GOT3 (cell line): ENCODE data around the gene PRXL2B.
"Not testable (repeated sequence)": the region's sequence is repeated elsewhere in the genome, so short reads cannot be mapped to it uniquely, and the experiment has no call there.

Experiments
- DNase-seq: peaks from one replicate; lab custom pipeline; 2025; ENCODE audit warnings: mixed read lengths; lab: John Stamatoyannopoulos, UW

The PRXL2B gene

DNA sequence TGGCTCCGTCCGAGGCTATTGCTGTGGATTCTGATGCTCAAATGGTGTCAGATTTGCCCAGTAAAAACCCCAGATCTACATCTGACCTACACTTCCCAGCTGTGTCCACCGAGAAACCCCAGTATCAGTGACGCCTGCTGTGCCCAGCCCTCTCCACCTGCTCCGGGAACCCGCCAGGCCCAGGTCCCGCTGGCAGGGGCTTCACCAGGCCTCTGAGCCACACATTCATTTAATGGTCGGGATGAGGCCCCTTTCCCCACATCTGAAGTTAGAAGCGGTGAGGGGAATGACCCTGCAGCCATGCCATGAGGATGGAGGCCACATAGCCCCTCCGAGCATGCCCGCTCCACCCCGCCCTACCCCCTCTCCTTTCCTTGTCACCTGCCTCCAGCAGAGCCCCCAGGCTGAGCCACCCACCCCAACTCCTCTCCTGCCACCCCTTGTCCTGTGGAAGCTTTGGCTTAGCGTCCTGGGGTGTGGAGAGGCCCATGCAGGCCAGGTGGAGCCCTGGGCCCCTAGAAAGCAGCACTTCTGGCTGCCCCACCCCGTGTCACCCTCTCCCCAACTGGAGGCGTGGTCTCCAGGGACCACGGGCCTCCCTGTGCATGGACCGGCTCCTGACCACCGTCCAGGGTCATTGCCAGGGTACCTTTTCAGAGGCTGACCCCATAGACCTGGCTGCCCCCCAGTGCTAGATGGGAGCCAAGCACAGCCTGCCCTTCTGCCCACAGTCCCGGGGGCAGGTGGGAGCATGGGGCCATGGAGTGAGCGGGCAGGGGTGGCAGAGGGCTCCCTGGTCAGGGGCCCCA, 22.4 kb upstream of the PRXL2B start:
- DNase-seq = no peak

DNA sequence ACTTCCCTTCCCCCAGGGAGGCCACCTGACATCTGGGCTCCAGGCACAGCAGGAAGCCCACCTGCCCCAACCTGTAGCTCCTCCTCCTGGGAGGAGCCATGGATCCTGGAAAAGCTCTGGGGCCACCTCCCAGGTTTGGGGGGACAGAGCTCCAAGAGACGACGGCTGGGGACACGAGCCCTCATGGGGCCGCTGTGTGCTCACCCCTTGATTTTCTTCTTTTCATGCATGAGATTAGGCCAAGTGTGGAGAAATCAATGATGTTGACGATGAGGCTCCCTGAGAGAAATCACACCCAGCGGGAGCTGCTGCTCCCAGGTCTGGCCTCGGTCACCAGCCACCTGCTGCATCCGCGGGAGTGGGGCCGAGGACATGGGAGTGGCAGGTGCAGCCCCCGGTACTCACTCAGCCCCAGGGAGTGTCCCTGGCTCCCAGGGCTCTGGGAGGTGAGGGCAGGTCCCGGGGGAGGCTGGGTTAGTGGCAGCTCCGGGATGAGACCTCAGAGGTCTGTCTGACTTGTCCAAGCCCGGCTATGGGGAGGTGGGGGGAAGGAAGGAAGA, 21.7 kb upstream of the PRXL2B start:
- DNase-seq = no peak

DNA sequence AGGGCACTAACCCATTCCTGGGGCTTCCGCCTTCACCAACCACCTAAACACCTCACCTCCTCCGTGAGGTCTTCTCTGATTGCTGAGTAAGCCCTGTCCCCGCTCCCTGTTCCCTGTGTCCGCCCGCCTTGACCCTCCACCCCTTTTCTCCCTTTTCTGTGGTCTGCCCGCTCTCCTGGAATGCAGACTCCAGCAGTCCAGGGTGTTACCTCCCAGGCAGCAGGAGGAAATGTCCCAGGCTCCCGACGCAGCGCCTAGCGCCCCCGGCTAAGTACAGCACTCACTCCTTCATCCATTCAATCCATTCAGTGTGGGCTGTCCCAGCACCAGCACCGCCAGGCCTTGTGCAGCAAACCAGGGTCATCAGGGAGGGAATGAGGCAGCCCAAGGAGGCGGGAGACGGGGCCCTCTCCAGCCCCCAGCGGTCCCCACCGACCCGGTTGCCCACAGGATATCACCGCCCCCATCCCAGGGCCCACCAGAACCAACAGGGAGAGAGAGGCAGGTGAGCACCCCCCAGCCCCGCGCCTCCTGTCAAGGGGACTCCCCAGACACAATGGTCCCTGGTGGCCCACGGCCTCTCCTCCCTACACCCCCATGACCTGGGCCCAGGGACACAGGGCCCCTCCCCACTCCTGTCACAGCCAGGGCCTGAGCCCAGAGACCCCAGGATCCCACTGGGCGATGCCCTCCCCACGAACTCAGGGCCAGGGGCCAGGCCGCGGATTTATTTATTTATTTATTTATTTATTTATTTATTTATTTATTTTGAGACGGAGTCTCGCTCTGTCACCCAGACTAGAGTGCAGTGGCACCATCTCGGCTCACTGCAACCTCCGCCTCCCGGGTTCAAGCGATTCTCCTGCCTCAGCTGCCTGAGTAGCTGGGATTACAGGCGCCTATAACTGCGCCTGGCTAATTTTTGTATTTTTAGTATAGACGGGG, 20.2 kb upstream of the PRXL2B start:
- no peak for DNase-seq

DNA sequence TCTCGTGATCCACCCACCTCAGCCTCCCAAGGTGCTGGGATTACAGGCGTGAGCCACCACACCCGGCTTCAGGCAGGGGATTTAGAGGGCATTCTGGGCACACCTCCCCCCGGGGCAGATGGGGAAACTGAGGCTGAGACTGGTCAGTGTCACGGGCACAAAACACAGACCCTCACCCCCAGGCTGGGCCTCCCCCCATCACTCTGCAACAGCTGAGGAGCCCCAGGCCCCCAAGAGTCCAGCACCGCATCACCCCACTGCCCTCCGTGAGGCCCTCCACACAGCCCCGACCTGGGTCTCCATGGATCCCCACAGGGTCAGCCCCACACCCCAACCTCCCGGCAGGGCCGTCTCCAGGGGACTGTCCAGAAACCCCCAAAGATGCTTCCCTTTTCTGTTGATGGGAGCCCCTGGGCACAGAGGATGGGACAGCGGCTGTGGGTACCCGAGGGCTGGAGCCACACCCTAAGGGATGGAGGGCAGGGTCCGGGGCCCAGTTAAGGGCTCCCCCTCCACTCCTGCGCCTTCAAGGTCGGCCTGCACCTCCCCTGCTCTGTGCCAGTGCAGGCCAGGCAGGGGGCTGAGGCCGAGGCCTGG, 19.4 kb upstream of the PRXL2B start:
- no peak for DNase-seq

DNA sequence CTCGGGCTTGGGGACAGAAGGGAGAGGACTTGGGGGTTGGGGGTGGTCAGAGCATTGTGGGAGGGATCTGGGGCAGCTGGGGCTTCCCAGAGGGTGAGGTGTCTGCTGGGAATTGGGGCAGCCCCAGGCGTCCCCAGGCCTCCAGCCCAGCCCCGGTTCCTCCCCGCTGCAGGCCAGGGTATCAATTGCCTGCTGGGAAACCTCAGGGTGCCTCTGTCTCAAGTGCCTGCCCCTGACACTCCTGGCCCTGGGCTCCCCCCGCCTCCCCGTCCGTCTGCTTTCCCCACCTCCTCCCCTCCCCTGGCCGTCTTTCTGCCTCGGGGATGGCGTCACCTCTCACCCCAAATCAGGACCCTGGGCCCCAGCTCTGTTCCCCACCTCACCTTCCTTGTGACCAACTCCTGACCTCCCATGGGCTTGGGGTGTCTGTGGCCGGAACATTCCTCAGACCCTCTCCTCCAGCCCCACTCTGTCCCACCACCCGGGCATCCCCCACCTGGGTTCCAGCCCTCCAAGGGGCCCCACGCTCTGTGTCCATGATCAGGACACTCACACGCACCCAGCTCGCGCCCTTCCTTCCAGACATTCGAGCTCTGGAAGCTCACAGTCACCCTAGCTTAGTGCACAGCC, 18.3 kb upstream of the PRXL2B start:
- not testable (repeated sequence) for DNase-seq

DNA sequence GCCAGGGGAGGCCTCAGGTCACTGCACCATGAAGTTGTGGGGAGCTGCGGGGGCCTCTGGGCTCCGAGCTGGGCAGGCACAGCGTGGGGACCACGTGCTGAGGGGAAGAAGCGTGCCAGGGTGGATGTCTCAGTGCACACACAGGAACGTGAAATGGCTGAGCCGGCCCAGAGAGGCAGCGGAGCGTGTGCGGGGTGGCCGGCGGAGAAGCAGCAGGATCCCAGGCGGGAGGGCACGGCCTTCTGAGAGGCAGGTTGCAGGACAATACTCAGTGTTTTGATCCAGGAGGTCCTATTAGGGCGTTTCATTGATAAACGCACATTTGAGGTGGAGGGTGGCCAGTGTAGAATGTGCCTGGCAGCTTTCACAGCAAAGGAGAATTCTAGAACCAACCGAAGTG, 17.5 kb upstream of the PRXL2B start:
- no peak for DNase-seq

DNA sequence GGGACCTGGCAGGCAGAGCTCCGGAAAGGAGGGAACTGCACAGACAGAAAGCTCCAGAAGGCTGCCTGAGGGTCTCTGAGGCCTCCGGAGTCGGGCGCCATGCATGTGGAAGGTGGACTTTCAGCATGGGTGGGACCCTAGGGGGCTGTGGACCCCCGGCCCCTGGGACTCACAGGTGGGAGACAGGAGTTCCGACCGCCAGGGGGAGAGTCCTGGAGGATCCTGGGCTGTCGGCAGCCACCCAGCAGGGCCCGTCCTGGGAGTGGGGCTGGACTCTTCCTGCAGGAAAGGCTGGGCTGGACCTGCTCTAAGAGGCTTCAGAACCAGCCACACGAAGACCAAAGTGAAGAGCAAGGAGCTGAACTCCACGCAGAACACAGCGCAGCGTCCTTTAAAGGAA, 16.9 kb upstream of the PRXL2B start:
- not testable (repeated sequence) for DNase-seq

DNA sequence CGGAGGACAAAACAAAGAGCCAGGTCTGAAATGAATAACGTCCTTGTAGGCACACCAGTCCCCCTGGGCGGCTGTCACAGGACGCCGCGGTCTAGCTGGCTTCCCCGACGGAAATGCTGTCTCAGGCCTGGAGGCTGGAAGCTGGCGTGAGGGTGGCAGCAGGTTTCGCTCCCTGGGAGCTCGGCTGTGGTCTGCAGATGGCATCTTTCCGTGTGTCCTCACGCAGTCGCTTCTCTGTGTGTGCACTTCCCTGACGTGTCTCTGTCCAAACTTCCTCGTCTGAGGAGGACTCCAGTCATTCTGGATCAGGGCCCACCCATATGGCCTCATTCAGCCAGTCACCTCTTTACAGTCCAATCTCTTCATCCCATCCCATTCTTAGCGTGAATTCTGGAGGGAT, 16.2 kb upstream of the PRXL2B start:
- DNase-seq = no peak

DNA sequence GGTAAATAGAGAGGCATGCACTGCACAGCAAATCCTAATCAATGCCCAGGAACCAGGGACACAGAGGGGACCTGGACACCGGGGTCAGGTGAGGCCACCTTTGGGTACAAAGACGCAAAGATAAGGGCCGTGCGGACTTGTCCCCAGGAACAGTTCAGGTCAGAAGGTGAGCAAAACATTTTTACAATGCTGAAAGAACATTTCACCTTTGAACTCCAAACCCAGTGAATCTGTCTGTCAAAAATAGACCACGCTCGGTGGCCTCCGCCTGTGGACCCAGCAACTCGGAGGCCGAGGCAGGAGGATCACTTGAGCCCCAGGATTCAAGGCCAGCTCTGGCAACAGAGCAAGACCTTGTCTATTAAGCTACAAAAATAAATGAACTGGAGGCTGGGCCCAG, 15.2 kb upstream of the PRXL2B start:
- no peak for DNase-seq

DNA sequence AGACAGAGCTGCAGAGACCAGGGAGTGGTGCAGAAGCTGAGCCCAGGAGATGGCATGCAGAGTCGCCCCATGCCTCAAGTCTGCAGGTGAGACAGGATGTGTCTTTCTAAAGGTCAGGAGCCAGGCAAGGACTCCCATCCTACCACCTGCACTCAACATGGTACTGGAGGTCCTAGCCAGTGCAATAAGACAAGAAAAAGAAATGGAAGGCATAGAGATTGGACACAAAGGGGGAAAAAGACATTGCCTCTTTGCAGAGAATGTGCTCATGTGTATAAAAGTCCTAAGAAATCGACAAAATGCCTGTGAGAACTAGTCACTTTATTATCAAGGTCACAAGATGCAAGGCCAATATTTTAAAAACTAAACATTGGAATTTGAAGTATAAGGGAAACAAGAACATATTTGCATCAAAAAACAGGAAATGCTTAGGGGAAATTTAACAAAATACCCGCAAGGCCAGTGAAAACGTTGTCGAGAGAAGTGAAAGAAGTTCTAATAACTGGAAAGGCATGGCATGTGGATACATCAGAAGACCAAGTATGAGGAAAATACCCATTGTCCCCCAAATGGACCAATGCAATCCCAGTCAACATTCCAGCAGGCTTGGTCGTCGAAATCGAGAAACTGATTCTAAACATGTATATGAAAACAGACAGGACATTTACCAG, 13.2 kb upstream of the PRXL2B start:
- DNase-seq = no peak

DNA sequence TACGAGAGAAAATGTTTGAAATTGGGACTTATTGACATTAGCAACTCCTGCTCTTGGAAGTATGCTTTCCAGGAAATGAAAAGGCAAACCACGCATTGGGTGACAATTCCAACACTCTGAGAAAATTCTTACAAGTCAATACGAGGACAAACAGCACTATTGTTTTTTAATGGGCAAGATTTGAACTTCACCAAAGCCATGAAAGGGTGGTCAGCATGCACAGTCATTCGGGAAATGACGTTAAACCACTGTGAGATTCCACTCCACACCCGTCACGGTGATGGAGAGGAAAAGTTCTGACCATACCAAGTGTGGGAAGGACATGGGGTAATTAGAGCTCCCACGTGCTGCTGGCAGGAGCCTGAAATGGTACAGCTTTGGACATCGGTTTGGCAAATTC, 12.2 kb upstream of the PRXL2B start:
- DNase-seq = no peak

DNA sequence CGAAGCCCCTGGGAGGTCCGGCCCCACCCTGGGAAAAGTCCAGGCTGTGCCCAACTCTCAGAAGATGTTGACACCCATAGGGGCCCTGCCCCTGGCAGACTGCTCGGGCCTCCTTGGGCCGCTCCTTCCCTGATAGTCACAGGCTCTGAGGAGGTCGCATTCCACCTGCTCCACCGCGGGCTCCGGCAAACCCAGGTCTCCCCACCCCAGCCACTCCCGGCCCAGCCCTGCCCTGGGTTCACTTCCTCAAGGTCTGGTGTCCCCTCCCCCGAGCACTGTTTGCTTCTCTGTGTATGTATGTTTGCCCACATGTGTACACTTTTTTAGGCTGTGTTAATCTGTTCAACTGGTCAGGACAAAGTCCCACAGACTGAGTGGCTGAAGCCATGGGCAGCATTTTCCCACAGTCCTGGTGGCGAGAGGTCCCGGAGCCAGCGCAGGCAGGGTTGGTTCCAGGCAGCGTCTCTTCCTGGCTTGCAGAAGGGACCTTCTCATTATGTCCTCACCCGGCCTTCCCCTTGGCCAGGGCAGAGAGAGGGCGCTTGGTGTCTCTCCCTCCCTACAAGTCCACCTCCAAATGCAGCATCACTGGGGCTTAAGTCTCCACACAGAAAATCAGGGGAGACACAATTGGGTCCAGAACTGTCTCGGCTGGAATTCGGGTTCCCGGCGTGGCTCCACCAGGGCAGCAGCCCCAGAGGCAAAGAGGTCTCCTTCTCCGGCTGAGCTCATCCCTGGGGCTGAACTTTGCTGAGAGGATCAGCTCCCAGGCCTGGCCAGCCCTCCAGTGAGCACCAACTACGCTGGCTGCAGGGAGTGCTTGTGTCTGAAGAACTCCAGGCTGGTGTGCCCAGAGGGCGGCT, 10.5 kb upstream of the PRXL2B start:
- DNase-seq = no peak

DNA sequence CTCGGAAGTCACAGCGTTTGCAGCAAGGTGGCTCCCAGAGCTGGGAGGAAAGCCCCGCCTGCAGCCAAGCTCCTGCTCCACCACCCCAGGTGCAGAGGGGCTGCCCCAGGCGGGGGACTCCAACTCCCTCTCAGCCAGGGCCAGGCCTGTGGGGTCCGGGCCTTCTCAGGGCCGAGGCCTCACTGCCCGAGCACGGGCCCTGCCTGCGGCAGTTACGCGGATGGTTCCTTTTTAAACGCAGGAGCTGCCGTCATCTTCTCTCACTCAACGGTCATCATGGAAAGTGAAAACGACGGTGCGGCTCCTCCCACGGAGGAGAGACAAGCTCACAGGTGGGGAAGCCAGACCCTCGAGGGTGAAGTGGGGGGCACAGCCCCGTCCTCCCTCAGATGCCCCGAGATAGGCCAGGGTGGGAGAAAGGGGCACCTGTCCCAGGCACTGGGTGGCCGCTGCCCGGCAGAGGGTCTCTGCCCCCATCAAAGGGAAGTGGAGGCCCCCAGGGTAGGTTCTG, 9.0 kb upstream of the PRXL2B start:
- DNase-seq = not testable (repeated sequence)

DNA sequence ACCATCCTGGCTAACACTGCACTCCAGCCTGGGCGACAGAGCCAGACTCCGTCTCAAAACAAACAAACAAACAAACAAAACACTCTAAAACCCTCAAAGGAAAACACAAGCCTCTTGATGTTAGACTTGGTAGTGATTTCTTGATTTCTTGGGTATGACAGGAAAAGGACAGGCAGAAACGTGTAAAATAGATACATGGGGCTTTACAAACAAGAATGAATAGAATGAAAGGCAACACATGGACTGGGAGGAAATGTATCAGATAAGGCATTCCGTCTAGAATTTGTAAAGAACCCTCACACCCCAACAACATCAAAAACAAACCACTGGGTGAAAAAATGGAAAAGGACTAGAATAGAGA, 7.8 kb upstream of the PRXL2B start:
- DNase-seq = no peak

DNA sequence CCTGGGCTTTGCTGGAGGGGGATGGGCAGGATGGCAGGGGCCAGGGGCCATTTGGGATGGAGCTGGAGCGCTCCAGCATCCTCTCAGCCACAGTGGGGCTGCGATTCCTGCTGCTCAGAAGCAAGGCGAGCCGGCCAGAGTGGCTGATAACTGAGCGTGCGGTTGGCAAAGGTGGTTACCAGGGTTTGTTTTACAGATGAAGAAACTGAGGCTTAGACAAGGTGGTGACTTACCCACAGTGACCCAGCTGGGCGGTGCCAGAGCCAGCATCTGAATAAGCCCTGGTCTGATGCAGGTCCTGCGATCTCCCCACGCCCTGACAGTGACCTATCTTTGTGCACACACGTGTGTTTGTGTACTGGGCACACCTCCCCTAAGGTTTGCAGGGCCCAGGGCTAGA, 5.9 kb upstream of the PRXL2B start:
- no peak for DNase-seq

DNA sequence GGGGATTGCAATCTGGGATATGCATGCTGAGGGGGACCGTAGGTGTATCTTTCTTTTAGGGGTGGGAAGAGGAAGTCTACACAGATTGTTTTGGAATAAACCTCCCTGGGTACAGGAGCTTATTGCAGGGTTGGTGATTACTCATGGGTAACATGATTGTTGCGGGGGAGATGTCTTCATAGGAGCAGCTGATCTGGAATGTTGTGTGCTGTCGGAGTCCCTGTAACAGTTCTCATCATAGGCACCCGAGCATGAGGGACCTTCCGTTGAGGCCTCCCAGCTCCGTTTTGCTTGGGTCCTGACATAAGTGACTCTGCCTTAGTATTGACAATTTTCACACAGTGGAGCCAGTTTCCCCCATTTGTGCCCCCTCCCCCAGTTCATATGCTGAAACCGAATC, 4.2 kb upstream of the PRXL2B start:
- no peak for DNase-seq

DNA sequence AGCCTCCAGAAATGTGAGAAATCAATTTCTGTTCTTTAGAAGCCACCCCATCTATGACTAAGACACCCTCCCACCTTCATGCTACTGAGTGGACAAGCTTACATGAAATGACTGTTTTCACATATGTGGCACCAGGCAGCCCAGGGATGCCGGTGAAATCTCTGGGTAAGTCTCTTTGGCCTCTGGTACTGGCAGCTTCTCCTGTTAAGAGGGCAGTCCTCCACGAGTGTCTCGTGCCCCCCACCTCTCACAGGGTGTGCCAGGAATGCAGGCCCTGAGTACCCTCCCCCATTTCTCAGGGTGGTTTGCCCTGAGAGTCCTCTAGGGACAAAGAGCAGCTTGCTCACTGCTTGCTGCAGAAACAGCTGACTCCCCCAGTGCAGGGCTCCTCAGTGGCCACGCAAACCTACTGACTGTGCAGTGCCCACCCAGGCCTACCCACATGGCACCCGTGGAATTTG, 3.2 kb upstream of the PRXL2B start:
- no peak for DNase-seq

DNA sequence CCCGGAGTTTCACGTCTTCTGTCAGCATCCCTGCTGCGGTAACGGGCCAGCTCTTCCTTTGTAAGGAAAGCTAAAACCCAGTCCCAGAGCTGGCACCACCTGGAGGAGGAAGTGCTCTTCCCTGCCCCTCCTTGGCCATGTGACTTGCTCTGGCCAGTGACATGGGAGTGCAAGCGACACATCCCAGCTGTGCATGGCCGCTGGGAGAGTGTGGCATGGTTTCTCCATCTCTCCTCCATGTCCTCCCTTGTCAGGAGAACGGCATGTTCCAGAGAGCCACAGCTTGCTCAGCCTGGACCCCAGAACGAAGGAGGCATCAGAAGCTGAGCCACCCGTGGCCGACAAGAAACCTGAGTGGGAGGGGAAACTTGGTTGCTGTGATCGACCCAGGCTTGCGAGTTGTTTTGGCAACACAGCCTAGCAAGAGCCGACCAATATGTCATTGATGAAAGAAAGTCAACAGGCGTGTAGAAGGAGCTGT, 2.7 kb upstream of the PRXL2B start:
- DNase-seq = no peak

DNA sequence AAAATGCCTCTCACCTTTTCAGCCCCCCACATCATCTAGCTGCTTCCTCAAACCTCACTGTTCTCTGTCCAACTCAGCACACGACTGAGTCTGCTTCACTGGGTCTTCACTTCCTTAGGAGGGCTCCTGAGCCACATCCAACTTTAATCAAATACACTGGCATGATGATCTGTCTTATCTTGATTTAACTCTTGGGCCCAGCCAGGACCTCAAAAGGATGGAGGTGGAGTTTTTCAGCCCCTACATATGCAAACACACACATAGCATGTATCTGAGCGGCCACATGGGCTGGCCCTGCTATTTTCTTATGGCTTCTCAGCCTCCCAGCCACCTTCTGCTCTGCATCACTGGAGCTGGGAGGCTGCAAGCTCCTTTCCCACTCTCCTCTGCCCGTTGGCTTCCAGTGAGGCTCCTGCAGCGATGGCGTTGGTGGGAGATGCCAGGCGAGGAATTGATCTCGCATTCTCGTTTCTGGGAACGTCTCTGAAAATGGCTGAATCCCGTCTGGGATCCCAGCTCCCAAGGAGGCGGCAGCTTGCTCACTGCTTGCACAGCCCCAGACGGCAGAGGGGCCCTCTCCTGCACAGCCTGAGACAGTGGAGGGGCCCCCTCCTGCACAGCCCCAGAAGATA, 1.8 kb upstream of the PRXL2B start:
- DNase-seq = no peak
